ENCODE data around the gene OTOG.

GRCh38 chr11:17552041-17552355, 4.9 kb downstream of the OTOG start:
- TF ChIP-seq CTCF (IDR thresholded peaks at IDR 0.05): no peak
- TF ChIP-seq POLR2AphosphoS5 (IDR thresholded peaks at IDR 0.05): no peak
